EL (cell line): ENCODE measurements around the gene CABLES2.

Experiments used
- DNase-seq: peaks from one replicate; pipeline ENCODE4 v3.0.0-alpha.2; 2016

Gene CABLES2

GRCh38 chr20:62417981-62418708 is 11.1 kb upstream of the CABLES2 start:
- no peak for DNase-seq

- DNase-seq: no peak
These were observed 9.9 kb upstream of the CABLES2 start for GRCh38 chr20:62416651-62417637.

GRCh38 chr20:62415354-62416111 is 8.4 kb upstream of the CABLES2 start:
- DNase-seq: no peak

- no peak for DNase-seq
These were observed 6.9 kb upstream of the CABLES2 start for GRCh38 chr20:62413896-62414481.

GRCh38 chr20:62413025-62413570 is 6.0 kb upstream of the CABLES2 start:
- no peak for DNase-seq

GRCh38 chr20:62412194-62413024 is 5.3 kb upstream of the CABLES2 start:
- no peak for DNase-seq

GRCh38 chr20:62411479-62412193 is 4.6 kb upstream of the CABLES2 start:
- DNase-seq: no peak

- no peak for DNase-seq
These were observed 3.8 kb upstream of the CABLES2 start for GRCh38 chr20:62410746-62411478.

GRCh38 chr20:62409931-62410745 is 3.1 kb upstream of the CABLES2 start:
- DNase-seq: peak; percentile 22

- DNase-seq: no peak
These were observed 2.2 kb upstream of the CABLES2 start for GRCh38 chr20:62409086-62409853.

- no peak for DNase-seq
These were observed 1.6 kb upstream of the CABLES2 start for GRCh38 chr20:62408640-62409039.

GRCh38 chr20:62408055-62408454 is 970 bp upstream of the CABLES2 start:
- no peak for DNase-seq

GRCh38 chr20:62406635-62407176 is 379 bp downstream of the CABLES2 start:
- no peak for DNase-seq

- no peak for DNase-seq
These were observed 1.0 kb downstream of the CABLES2 start for GRCh38 chr20:62405981-62406513.

- peak; percentile 59 for DNase-seq
These were observed 1.7 kb downstream of the CABLES2 start for GRCh38 chr20:62405108-62405980.

GRCh38 chr20:62404761-62405107 is 2.4 kb downstream of the CABLES2 start:
- no peak for DNase-seq
